A549 (cell line): Measurements from ENCODE around the gene CIITA. TPM values are rescaled to one million over a fixed set of nuclear protein-coding genes. Genes with fewer than 3 reads are reported as not detected.
A peak's percentile ranks its signal among the peaks of the same experiment; 100 is the strongest.

ENCODE experiments used
- ATAC-seq, 2 experiments: fragments of 200-7000 bp in 1 of 2; fragments of >200 bp in 1 of 2; cut with Nextera tagmentation in 1 of 2; cut with Tn5 transposase in 1 of 2; 3 replicates each; pipeline versions ENCODE4 v1.8.0 to v1.9.1; 2018 to 2020; ENCODE audit warnings: mild to moderate bottlenecking in 1 of 2, moderate library complexity in 1 of 2
- CTCF ChIA-PET: fragments of 300-600 bp; sonication (Branson Sonifier 250); formaldehyde crosslinking; extraction: SDS; loops from one replicate; lab custom pipeline; 2021; ENCODE audit warnings: antibody characterized with exemption, inconsistent platforms; lab: Yijun Ruan, JAX
- POLR2A ChIA-PET: fragments of 350-600 bp; formaldehyde crosslinking; extraction: SDS; loops from one replicate; lab custom pipeline; 2021; ENCODE audit warnings: antibody characterized with exemption, inconsistent platforms; lab: Yijun Ruan, JAX
- DNase-seq, 2 experiments: peaks; one replicate each; pipeline versions ENCODE4 v3.0.0 to v3.0.0-alpha.2; 2011 to 2016; ENCODE audit warnings: low read depth in 1 of 2, low spot score in 1 of 2
- FAIRE-seq: peaks from 2 replicates; lab custom pipeline; 2011; peaks lifted over from hg19 to GRCh38; lab: Jason Lieb, UNC
- H3K27ac ChIP-seq, 2 experiments: fragments of >200 bp; sonication (Bioruptor Twin); formaldehyde crosslinking; 3 replicates each; pipeline ENCODE4 v1.5.1; 2016 to 2017
- H3K4me1 ChIP-seq: fragments of >200 bp; sonication (Bioruptor Twin); formaldehyde crosslinking; 3 replicates; pipeline ENCODE4 v1.6.1; 2016
- H3K4me2 ChIP-seq: fragments of >200 bp; sonication (Bioruptor Twin); formaldehyde crosslinking; 3 replicates; pipeline ENCODE4 v1.6.1; 2016
- H3K4me3 ChIP-seq: fragments of >200 bp; sonication (Bioruptor Twin); formaldehyde crosslinking; 3 replicates; pipeline ENCODE4 v1.5.1; 2016
- H3K9me3 ChIP-seq: fragments of >200 bp; sonication (Bioruptor Twin); formaldehyde crosslinking; 3 replicates; pipeline ENCODE4 v1.6.1; 2016
- BHLHE40 ChIP-seq: IDR thresholded peaks from 2 replicates; pipeline ENCODE4 v1.6.1; 2012; ENCODE audit warnings: low read depth, low read length, inconsistent platforms
- EHF ChIP-seq: fragments of 250-450 bp; sonication (Bioruptor Pico); IDR thresholded peaks from 2 replicates; pipeline ENCODE4 v1.5.0; 2020; ENCODE audit warnings: mild to moderate bottlenecking
- EHMT2 ChIP-seq: fragments of 200-600 bp; sonication (generic); IDR thresholded peaks from 2 replicates; pipeline ENCODE4 v1.6.1; 2016; ENCODE audit warnings: antibody characterized with exemption, low read depth, mild to moderate bottlenecking, moderate library complexity
- ESRRA ChIP-seq: fragments of 150-350 bp; IDR thresholded peaks from 2 replicates; pipeline ENCODE4 v1.6.1; 2014; ENCODE audit warnings: mild to moderate bottlenecking, low read length, borderline replicate concordance
- HEYL ChIP-seq: fragments of 250-450 bp; sonication (Bioruptor Pico); IDR thresholded peaks from 2 replicates; pipeline ENCODE4 v1.8.0; 2021; ENCODE audit warnings: mild to moderate bottlenecking, moderate library complexity
- HOXA7 ChIP-seq: fragments of 250-450 bp; sonication (Bioruptor Pico); IDR thresholded peaks from 2 replicates; pipeline ENCODE4 v1.5.0; 2020; ENCODE audit warnings: mild to moderate bottlenecking, moderate library complexity
- HOXB13 ChIP-seq: fragments of 250-450 bp; sonication (Bioruptor Pico); IDR thresholded peaks from 2 replicates; pipeline ENCODE4 v1.5.0; 2020; ENCODE audit warnings: low read depth, mild to moderate bottlenecking, moderate library complexity
- JUN ChIP-seq, 2 experiments: fragments of >200 bp; sonication (Bioruptor Twin); formaldehyde crosslinking; IDR thresholded peaks; 2 replicates in 1 of 2; 3 replicates in 1 of 2; pipeline ENCODE4 v1.6.1; 2016 to 2017
- MAX ChIP-seq: IDR thresholded peaks from 2 replicates; pipeline ENCODE4 v1.6.1; 2012
- MYC ChIP-seq: IDR thresholded peaks from 2 replicates; pipeline ENCODE4 v1.6.1; 2012; ENCODE audit warnings: mild to moderate bottlenecking, inconsistent platforms, low read length, improper control_type of control experiment, borderline replicate concordance
- NFE2L2 ChIP-seq: fragments of 150-350 bp; conservative IDR thresholded peaks from 2 replicates; pipeline ENCODE4 v1.6.1; 2014; ENCODE audit warnings: low read length
- NR3C1 ChIP-seq: fragments of >200 bp; sonication (Bioruptor Twin); formaldehyde crosslinking; IDR thresholded peaks from 3 replicates; pipeline ENCODE4 v1.6.1; 2017
- PHF8 ChIP-seq: fragments of 200-600 bp; sonication (generic); IDR thresholded peaks from 2 replicates; pipeline ENCODE4 v1.6.1; 2016; ENCODE audit warnings: low read depth, mild to moderate bottlenecking, antibody characterized with exemption, moderate library complexity, borderline replicate concordance
- RAD21 ChIP-seq, 2 experiments: fragments of >200 bp in 1 of 2; sonication (Bioruptor Twin) in 1 of 2; formaldehyde crosslinking in 1 of 2; IDR thresholded peaks in 1 of 2; conservative IDR thresholded peaks in 1 of 2; 2 replicates in 1 of 2; 3 replicates in 1 of 2; pipeline ENCODE4 v1.6.1; 2012 to 2018; ENCODE audit warnings: inconsistent platforms in 1 of 2
- RCOR1 ChIP-seq: fragments of 150-350 bp; IDR thresholded peaks from 2 replicates; pipeline ENCODE4 v1.6.1; 2014; ENCODE audit warnings: antibody characterized with exemption, low read length, low read depth
- TFCP2L1 ChIP-seq: fragments of 250-450 bp; sonication (Bioruptor Pico); IDR thresholded peaks from 2 replicates; pipeline ENCODE4 v1.5.0; 2021; ENCODE audit warnings: mild to moderate bottlenecking
- TP53 ChIP-seq: fragments of 250-450 bp; sonication (Bioruptor Pico); IDR thresholded peaks from 2 replicates; pipeline ENCODE4 v1.5.0; 2021; ENCODE audit warnings: mild to moderate bottlenecking, moderate library complexity
- ZC3H11A ChIP-seq: fragments of 450-650 bp; IDR thresholded peaks from 2 replicates; pipeline ENCODE4 v1.6.1; 2014; ENCODE audit warnings: antibody characterized with exemption, mild to moderate bottlenecking
- WGBS: methylation state at CpG from one replicate; pipeline ENCODE4 v1.1.6; 2017; ENCODE audit errors: missing lambda C conversion rate; 5-methylcytosine and 5-hydroxymethylcytosine counted together
- polyA minus RNA-seq: library from RNA; depleted of rRNA, polyadenylated mRNA; stranded (reverse); fragments of >200 nt; gene quantifications from 2 replicates; pipeline ENCODE4 v1.2.3, GENCODE V29; 2011; rRNA and poly(A)+ RNA removed
- polyA plus RNA-seq, 4 experiments: library from polyadenylated mRNA; depleted of rRNA in 3 of 4; stranded (reverse); fragments of >200 nt; fragmentation: RNase III in 1 of 4; extraction: RNeasy Plus Mini Kit Qiagen cat#74134 plus additional on column Dnase treatment in 1 of 4; gene quantifications; 2 replicates in 3 of 4; 3 replicates in 1 of 4; pipeline ENCODE4 v1.2.3, GENCODE V29; 2011 to 2017
- TF ChIP-seq, protein P1 (sequence below): fragments of 250-450 bp; sonication (Bioruptor Pico); IDR thresholded peaks from 2 replicates; pipeline ENCODE4 v1.5.0; 2020; ENCODE audit warnings: low read depth, mild to moderate bottlenecking, moderate library complexity
- TF ChIP-seq, protein P2 (sequence below): fragments of 250-450 bp; sonication (Bioruptor Pico); IDR thresholded peaks from 2 replicates; pipeline ENCODE4 v1.5.0; 2021; ENCODE audit warnings: mild to moderate bottlenecking, moderate library complexity, borderline replicate concordance

The CIITA gene, protein sequence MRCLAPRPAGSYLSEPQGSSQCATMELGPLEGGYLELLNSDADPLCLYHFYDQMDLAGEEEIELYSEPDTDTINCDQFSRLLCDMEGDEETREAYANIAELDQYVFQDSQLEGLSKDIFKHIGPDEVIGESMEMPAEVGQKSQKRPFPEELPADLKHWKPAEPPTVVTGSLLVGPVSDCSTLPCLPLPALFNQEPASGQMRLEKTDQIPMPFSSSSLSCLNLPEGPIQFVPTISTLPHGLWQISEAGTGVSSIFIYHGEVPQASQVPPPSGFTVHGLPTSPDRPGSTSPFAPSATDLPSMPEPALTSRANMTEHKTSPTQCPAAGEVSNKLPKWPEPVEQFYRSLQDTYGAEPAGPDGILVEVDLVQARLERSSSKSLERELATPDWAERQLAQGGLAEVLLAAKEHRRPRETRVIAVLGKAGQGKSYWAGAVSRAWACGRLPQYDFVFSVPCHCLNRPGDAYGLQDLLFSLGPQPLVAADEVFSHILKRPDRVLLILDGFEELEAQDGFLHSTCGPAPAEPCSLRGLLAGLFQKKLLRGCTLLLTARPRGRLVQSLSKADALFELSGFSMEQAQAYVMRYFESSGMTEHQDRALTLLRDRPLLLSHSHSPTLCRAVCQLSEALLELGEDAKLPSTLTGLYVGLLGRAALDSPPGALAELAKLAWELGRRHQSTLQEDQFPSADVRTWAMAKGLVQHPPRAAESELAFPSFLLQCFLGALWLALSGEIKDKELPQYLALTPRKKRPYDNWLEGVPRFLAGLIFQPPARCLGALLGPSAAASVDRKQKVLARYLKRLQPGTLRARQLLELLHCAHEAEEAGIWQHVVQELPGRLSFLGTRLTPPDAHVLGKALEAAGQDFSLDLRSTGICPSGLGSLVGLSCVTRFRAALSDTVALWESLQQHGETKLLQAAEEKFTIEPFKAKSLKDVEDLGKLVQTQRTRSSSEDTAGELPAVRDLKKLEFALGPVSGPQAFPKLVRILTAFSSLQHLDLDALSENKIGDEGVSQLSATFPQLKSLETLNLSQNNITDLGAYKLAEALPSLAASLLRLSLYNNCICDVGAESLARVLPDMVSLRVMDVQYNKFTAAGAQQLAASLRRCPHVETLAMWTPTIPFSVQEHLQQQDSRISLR
- polyA plus RNA-seq (2011; rRNA removed), result not detected in 2 replicates
- 0.03 TPM in 2 replicates for polyA plus RNA-seq (2012; cell fraction: cytosol; rRNA removed)
- polyA plus RNA-seq (2012; cell fraction: nucleus; rRNA removed), result 0.04 TPM in 1 of 2 replicates, not detected in the other
- 0.06 to 0.07 TPM in 2 of 3 replicates, not detected in the other for polyA plus RNA-seq (2017; fragmentation: RNase III; extraction: RNeasy Plus Mini Kit Qiagen cat#74134 plus additional on column Dnase treatment)
- not detected in 2 replicates for polyA minus RNA-seq

DNA sequence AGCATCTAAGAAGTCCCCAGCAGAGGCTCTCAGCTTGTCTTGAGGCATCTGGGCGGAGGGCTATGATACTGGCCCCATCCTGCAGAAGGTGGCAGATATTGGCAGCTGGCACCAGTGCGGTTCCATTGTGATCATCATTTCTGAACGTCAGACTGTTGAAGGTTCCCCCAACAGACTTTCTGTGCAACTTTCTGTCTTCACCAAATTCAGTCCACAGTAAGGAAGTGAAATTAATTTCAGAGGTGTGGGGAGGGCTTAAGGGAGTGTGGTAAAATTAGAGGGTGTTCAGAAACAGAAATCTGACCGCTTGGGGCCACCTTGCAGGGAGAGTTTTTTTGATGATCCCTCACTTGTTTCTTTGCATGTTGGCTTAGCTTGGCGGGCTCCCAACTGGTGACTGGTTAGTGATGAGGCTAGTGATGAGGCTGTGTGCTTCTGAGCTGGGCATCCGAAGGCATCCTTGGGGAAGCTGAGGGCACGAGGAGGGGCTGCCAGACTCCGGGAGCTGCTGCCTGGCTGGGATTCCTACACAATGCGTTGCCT is at the start of gene CIITA:
CIITA (plus strand) TSS at position 404 of the 543 bp plus-strand sequence; CDS start at position 533, 129 bp downstream.
- Histone ChIP-seq H3K4me2 (no peak within 1 kb of the TSS), H3K9me3 (no peaks in the 10 kb centered on the region), H3K4me3 (no peak within 1 kb of the TSS), H3K4me1 (no peaks in the 10 kb centered on the region), H3K27ac (no peak within 1 kb of the TSS)
- ChIA-PET CTCF (no interaction called here), POLR2A (no interaction called here)
- no peak for TF ChIP-seq HOXA7
- TF ChIP-seq TP53 (CRISPR knock-in tag), result no peak
- TF ChIP-seq RCOR1, result no peak
- TF ChIP-seq MAX, result no peak
- TF ChIP-seq, protein P1, sequence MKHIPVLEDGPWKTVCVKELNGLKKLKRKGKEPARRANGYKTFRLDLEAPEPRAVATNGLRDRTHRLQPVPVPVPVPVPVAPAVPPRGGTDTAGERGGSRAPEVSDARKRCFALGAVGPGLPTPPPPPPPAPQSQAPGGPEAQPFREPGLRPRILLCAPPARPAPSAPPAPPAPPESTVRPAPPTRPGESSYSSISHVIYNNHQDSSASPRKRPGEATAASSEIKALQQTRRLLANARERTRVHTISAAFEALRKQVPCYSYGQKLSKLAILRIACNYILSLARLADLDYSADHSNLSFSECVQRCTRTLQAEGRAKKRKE (CRISPR knock-in tag), result no peak
- TF ChIP-seq RAD21 (conservative IDR thresholded peaks at IDR 0.05 in 1 of 2, IDR thresholded peaks at IDR 0.05 in 1 of 2), result no peak
- TF ChIP-seq EHF (CRISPR knock-in tag), result no peak
- no peak for TF ChIP-seq HOXB13 (CRISPR knock-in tag)
- TF ChIP-seq TFCP2L1 (CRISPR knock-in tag), result no peak
- TF ChIP-seq ESRRA, result no peak
- TF ChIP-seq NFE2L2, result no peak
- TF ChIP-seq JUN (IDR thresholded peaks at IDR 0.05), result no peak
- TF ChIP-seq HEYL (CRISPR knock-in tag), result no peak
- TF ChIP-seq BHLHE40, result no peak
- TF ChIP-seq EHMT2, result no peak
- TF ChIP-seq PHF8, result no peak
- TF ChIP-seq NR3C1, result no peak
- TF ChIP-seq, protein P2, sequence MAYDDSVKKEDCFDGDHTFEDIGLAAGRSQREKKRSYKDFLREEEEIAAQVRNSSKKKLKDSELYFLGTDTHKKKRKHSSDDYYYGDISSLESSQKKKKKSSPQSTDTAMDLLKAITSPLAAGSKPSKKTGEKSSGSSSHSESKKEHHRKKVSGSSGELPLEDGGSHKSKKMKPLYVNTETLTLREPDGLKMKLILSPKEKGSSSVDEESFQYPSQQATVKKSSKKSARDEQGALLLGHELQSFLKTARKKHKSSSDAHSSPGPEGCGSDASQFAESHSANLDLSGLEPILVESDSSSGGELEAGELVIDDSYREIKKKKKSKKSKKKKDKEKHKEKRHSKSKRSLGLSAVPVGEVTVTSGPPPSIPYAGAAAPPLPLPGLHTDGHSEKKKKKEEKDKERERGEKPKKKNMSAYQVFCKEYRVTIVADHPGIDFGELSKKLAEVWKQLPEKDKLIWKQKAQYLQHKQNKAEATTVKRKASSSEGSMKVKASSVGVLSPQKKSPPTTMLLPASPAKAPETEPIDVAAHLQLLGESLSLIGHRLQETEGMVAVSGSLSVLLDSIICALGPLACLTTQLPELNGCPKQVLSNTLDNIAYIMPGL (CRISPR knock-in tag), result no peak
- TF ChIP-seq MYC, result no peak
- TF ChIP-seq ZC3H11A, result no peak
- no peak for DNase-seq
- FAIRE-seq, result no peak
- 16% methylated on average over 9 of the region's 9 CpGs for WGBS
- ATAC-seq, result peak in 1 of 2 experiments; percentile 15; a peak in 3 of 6 replicates
